PC-3 (cell line): ENCODE results near the gene MTA1. TPM values are rescaled to one million over a fixed set of nuclear protein-coding genes. Genes with fewer than 3 reads are reported as not detected.

ENCODE experiments used
- ATAC-seq: fragments of 200-7000 bp; cut with Tn5 transposase; 2 replicates; pipeline ENCODE4 v1.9.1; 2020; ENCODE audit warnings: mild to moderate bottlenecking, moderate library complexity
- BruUV-seq: library from RNA; stranded (reverse); fragments of 400-500 nt; replicated peaks from 2 replicates; lab custom pipeline; 2021; lab: Mats Ljungman, UMichigan
- CTCF ChIA-PET: fragments of 300-600 bp; sonication (Branson Sonifier 250); formaldehyde crosslinking; loops from one replicate; lab custom pipeline; 2022; ENCODE audit warnings: antibody characterized with exemption; lab: Charles Lee
- POLR2A ChIA-PET: fragments of 300-600 bp; sonication (Branson Sonifier 250); formaldehyde crosslinking; loops from one replicate; lab custom pipeline; 2022; ENCODE audit warnings: antibody characterized with exemption; ENCODE audit not compliant: unreplicated experiment; lab: Charles Lee
- DNase-seq: peaks from one replicate; pipeline ENCODE4 v3.0.0-alpha.2; 2015
- H2AFZ ChIP-seq: fragments of 300-600 bp; sonication (generic); 2 replicates; pipeline ENCODE4 v1.6.0; 2016; ENCODE audit warnings: antibody characterized with exemption, low read length
- H3F3A ChIP-seq: fragments of 300-600 bp; sonication (generic); one replicate; pipeline ENCODE4 v1.6.0; 2017; ENCODE audit warnings: antibody characterized with exemption, low read length, control low read depth, mild to moderate bottlenecking; ENCODE audit not compliant: unreplicated experiment
- H3K27ac ChIP-seq: fragments of 300-600 bp; sonication (generic); 2 replicates; pipeline ENCODE4 v1.5.1; 2016; ENCODE audit warnings: mild to moderate bottlenecking, low read length
- H3K27me3 ChIP-seq: fragments of 300-600 bp; sonication (generic); 2 replicates; pipeline ENCODE4 v1.6.1; 2016; ENCODE audit warnings: low read length, mixed read lengths
- H3K36me3 ChIP-seq: fragments of 300-600 bp; sonication (generic); 2 replicates; pipeline ENCODE4 v1.6.1; 2016; ENCODE audit warnings: low read depth, mixed run types, low read length, mixed read lengths
- H3K4me1 ChIP-seq: fragments of 300-600 bp; sonication (generic); 2 replicates; pipeline ENCODE4 v1.5.1; 2016; ENCODE audit warnings: low read length; ENCODE audit not compliant: insufficient read depth
- H3K4me2 ChIP-seq: fragments of 300-600 bp; sonication (generic); 2 replicates; pipeline ENCODE4 v1.6.0; 2016; ENCODE audit warnings: low read length
- H3K4me3 ChIP-seq: fragments of 300-600 bp; sonication (generic); 2 replicates; pipeline ENCODE4 v1.5.1; 2016; ENCODE audit warnings: mild to moderate bottlenecking, low read length, mixed read lengths
- H3K79me2 ChIP-seq: fragments of 300-600 bp; sonication (generic); 2 replicates; pipeline ENCODE4 v1.6.1; 2017; ENCODE audit warnings: low read length, mixed read lengths
- H3K9ac ChIP-seq: fragments of 300-600 bp; sonication (generic); 2 replicates; pipeline ENCODE4 v1.6.0; 2016; ENCODE audit warnings: mild to moderate bottlenecking, low read length
- H3K9me2 ChIP-seq: fragments of 300-600 bp; sonication (generic); replicated peaks from 2 replicates; pipeline ENCODE4 v1.6.1; 2016; ENCODE audit warnings: mixed run types, low read length, mixed read lengths
- H3K9me3 ChIP-seq: fragments of 300-600 bp; sonication (generic); 2 replicates; pipeline ENCODE4 v1.6.1; 2016; ENCODE audit warnings: low read length, mixed read lengths
- H4K20me1 ChIP-seq: fragments of 300-600 bp; sonication (generic); 2 replicates; pipeline ENCODE4 v1.6.1; 2016; ENCODE audit warnings: low read length, mixed read lengths
- EZH2 ChIP-seq: fragments of 300-600 bp; sonication (generic); IDR thresholded peaks from one replicate; pipeline ENCODE4 v1.6.1; 2017; ENCODE audit warnings: antibody characterized with exemption, mild to moderate bottlenecking, low read length; ENCODE audit not compliant: unreplicated experiment
- EZH2phosphoT487 ChIP-seq: fragments of 300-600 bp; sonication (generic); IDR thresholded peaks from 2 replicates; pipeline ENCODE4 v1.6.1; 2018; ENCODE audit warnings: mild to moderate bottlenecking, antibody characterized with exemption, low read length, borderline replicate concordance
- intact Hi-C: fragments of 100-400 bp; cut with micrococcal nuclease; formaldehyde crosslinking; loops from 2 replicates; pipeline ENCODE4 v1.9.0; 2023
- total RNA-seq: library from RNA; depleted of rRNA; stranded (reverse); fragments of >200 nt; gene quantifications from 2 replicates; pipeline ENCODE4 v1.2.3, GENCODE V29; 2014
- TF ChIP-seq, protein P1 (sequence below): fragments of 300-600 bp; sonication (generic); conservative IDR thresholded peaks from 2 replicates; pipeline ENCODE4 v1.5.1; 2017; ENCODE audit warnings: antibody characterized with exemption, low read depth, mild to moderate bottlenecking, low read length

Gene MTA1
- total RNA-seq, 1 experiment from 2014 or later, result 82.3 TPM

DNA sequence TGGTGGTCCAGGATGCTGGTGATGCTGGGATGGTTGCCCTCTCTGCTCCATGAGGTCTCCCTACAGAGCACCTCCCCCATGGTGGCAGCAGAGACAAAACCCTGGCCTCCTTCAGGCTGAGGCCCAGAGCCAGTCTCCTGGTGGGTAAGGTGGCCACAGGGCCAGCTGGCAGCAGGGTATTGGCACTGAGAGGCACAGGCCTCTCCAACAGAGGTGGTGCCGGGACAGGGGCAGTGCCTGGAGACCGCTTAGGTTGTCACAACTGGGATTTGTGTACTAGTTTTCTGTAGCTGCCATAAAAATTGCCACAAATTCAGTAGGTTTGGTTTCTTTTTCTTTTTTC lies 6.1 kb upstream of the MTA1 start:
- no peak for DNase-seq
- Histone ChIP-seq H4K20me1 (no peaks in the 10 kb centered on the region), H3F3A (no peaks in the 10 kb centered on the region), H3K4me3 (no peak overlapping the region), H3K4me2 (no peak overlapping the region), H3K4me1 (peaks cover 10% of the 10 kb centered on the region; the same call in 1 of the 2 replicates), H3K27ac (no peak overlapping the region), H3K27me3 (no peaks in the 10 kb centered on the region), H3K9me2 (no peaks in the 10 kb centered on the region), H3K36me3 (no peaks in the 10 kb centered on the region), H2AFZ (no peak overlapping the region), H3K9ac (no peak overlapping the region), H3K79me2 (no peaks in the 10 kb centered on the region), H3K9me3 (no peaks in the 10 kb centered on the region)
- ChIA-PET CTCF (no interaction called here), POLR2A (no interaction called here)
- no peak for TF ChIP-seq EZH2phosphoT487
- TF ChIP-seq EZH2, result no peak
- TF ChIP-seq, protein P1, sequence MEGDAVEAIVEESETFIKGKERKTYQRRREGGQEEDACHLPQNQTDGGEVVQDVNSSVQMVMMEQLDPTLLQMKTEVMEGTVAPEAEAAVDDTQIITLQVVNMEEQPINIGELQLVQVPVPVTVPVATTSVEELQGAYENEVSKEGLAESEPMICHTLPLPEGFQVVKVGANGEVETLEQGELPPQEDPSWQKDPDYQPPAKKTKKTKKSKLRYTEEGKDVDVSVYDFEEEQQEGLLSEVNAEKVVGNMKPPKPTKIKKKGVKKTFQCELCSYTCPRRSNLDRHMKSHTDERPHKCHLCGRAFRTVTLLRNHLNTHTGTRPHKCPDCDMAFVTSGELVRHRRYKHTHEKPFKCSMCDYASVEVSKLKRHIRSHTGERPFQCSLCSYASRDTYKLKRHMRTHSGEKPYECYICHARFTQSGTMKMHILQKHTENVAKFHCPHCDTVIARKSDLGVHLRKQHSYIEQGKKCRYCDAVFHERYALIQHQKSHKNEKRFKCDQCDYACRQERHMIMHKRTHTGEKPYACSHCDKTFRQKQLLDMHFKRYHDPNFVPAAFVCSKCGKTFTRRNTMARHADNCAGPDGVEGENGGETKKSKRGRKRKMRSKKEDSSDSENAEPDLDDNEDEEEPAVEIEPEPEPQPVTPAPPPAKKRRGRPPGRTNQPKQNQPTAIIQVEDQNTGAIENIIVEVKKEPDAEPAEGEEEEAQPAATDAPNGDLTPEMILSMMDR, result no peak
- BruUV-seq, result no TSS peak
- ATAC-seq, result no peak
- intact Hi-C loops, result no loop called here

DNA sequence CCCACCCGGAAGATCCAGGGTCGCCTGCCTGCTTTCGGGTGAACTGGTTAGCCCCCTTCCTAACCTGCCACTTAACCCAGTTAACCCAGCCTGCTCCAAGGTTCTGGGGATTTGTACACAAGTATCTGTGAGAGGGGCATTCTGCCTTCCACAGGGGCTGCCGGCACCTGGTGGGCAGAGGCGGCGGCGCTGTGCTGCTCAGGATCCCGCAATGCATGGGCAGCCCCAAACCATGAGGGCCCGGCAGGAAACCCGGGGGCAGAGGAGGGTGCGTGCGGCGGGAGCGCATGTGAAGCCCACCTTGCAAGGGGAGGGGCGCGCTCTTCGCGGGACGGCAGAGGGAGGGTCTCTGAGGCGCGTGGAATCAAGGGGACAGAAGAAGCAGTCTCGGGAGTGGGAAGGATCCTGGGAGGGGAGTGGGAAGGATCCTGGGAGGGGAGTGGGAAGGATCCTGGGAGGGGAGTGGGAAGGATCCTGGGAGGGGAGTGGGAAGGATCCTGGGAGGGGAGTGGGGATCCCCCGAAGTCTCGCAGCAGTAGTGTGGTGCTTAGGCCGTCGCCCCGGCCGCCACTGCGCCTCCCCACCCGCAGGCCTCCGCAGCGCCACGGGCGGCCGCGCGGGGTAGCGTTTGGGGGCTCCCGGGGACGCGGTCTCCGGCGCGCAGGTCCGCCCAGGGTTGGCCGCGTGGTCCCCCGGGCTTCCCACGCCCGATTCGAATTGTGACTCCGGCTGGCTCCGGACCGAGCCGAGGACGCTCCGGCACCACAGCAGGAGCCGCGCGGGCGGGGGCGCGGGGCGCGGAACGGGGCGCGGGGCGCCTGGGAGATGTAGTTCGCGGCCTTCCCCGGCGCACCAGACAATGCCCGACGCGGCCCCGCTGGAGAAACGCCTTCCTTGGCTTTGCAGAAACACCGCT lies 4.9 kb upstream of the MTA1 start:
- TF ChIP-seq EZH2phosphoT487, result no peak
- TF ChIP-seq, protein P1, result peak; percentile 46
- no peak for TF ChIP-seq EZH2
- BruUV-seq, result no TSS peak
- CTCF ChIA-PET, result no interaction called here
- Histone ChIP-seq H3K4me2 (peak overlapping the region; percentile 82), H3K79me2 (peaks cover 5% of the 10 kb centered on the region; the same call in 1 of the 2 replicates), H3K4me1 (peaks cover 16% of the 10 kb centered on the region), H3K27ac (no peak overlapping the region), H3K9me2 (no peaks in the 10 kb centered on the region), H3F3A (no peaks in the 10 kb centered on the region), H4K20me1 (no peaks in the 10 kb centered on the region), H3K4me3 (peak overlapping the region; percentile 63), H3K27me3 (no peaks in the 10 kb centered on the region), H3K9ac (peak overlapping the region; percentile 50), H2AFZ (peak overlapping the region; percentile 72), H3K36me3 (no peaks in the 10 kb centered on the region), H3K9me3 (no peaks in the 10 kb centered on the region)
- POLR2A ChIA-PET, result no interaction called here
- peak; percentile 31 for DNase-seq
- intact Hi-C loops, result no loop called here
- peak; percentile 46 for ATAC-seq
